Measurements from ENCODE around the gene TXNDC8. TPM values are rescaled to one million over a fixed set of nuclear protein-coding genes. Genes with fewer than 3 reads are reported as not detected.
"Not testable (repeated sequence)": the region's sequence is repeated elsewhere in the genome, so short reads cannot be mapped to it uniquely, and the experiment has no call there.

Gene TXNDC8
- total RNA-seq, 1 donor = not detected

- Histone ChIP-seq H3K4me3 (ENCODE audit: low read length) (no peak overlapping the region), H3K27me3 (ENCODE audit: insufficient read depth, low read length) (no peaks in the 10 kb centered on the region), H3K9me3 (ENCODE audit: low read depth, low read length) (no peaks in the 10 kb centered on the region), H3K4me1 (ENCODE audit: insufficient read depth, low read length) (peaks cover 5% of the 10 kb centered on the region)
Observed at GRCh38 chr9:110336363-110336762, 1.3 kb downstream of the TXNDC8 start.

- Histone ChIP-seq H3K27me3 (ENCODE audit: insufficient read depth, low read length) (no peaks in the 10 kb centered on the region), H3K4me1 (ENCODE audit: insufficient read depth, low read length) (peaks cover 17% of the 10 kb centered on the region), H3K4me3 (ENCODE audit: low read length) (no peak overlapping the region), H3K9me3 (ENCODE audit: low read depth, low read length) (no peaks in the 10 kb centered on the region)
Observed at GRCh38 chr9:110334871-110335270, 2.8 kb downstream of the TXNDC8 start.

GRCh38 chr9:110334183-110334582, 3.5 kb downstream of the TXNDC8 start:
- peaks cover 23% of the 10 kb centered on the region for H3K4me1 ChIP-seq (ENCODE audit: insufficient read depth, low read length)
- no peaks in the 10 kb centered on the region for H3K9me3 ChIP-seq (ENCODE audit: low read depth, low read length)
- no peak overlapping the region for H3K4me3 ChIP-seq (ENCODE audit: low read length)
- no peaks in the 10 kb centered on the region for H3K27me3 ChIP-seq (ENCODE audit: insufficient read depth, low read length)

- Histone ChIP-seq H3K4me3 (ENCODE audit: low read length) (no peak overlapping the region), H3K4me1 (ENCODE audit: insufficient read depth, low read length) (peaks cover 23% of the 10 kb centered on the region)
Observed at GRCh38 chr9:110332766-110333165, 4.9 kb downstream of the TXNDC8 start.

GRCh38 chr9:110330484-110331105, 7.1 kb downstream of the TXNDC8 start:
- Histone ChIP-seq H3K27me3 (ENCODE audit: insufficient read depth, low read length) (no peaks in the 10 kb centered on the region), H3K4me1 (ENCODE audit: insufficient read depth, low read length) (peaks cover 23% of the 10 kb centered on the region), H3K4me3 (ENCODE audit: low read length) (no peak overlapping the region), H3K9me3 (ENCODE audit: low read depth, low read length) (no peaks in the 10 kb centered on the region)

More at GRCh38 chr9:110332766-110333165, 4.9 kb downstream of the TXNDC8 start:
- no peaks in the 10 kb centered on the region for H3K27me3 ChIP-seq (ENCODE audit: insufficient read depth, low read length)
- H3K9me3 ChIP-seq (ENCODE audit: low read depth, low read length) = no peaks in the 10 kb centered on the region

- peaks cover 23% of the 10 kb centered on the region for H3K4me1 ChIP-seq (ENCODE audit: insufficient read depth, low read length)
- no peaks in the 10 kb centered on the region for H3K27me3 ChIP-seq (ENCODE audit: insufficient read depth, low read length)
- H3K4me3 ChIP-seq (ENCODE audit: low read length) = no peak overlapping the region
- H3K9me3 ChIP-seq (ENCODE audit: low read depth, low read length) = no peaks in the 10 kb centered on the region
Observed at GRCh38 chr9:110329639-110330230, 7.9 kb downstream of the TXNDC8 start.

- Histone ChIP-seq H3K9me3 (ENCODE audit: low read depth, low read length) (no peaks in the 10 kb centered on the region), H3K27me3 (ENCODE audit: insufficient read depth, low read length) (no peaks in the 10 kb centered on the region), H3K4me1 (ENCODE audit: insufficient read depth, low read length) (peaks cover 18% of the 10 kb centered on the region), H3K4me3 (ENCODE audit: low read length) (no peak overlapping the region)
Observed at GRCh38 chr9:110328763-110329162, 8.9 kb downstream of the TXNDC8 start.

- H3K9me3 ChIP-seq (ENCODE audit: low read depth, low read length) = no peaks in the 10 kb centered on the region
- H3K4me3 ChIP-seq (ENCODE audit: low read length) = no peak overlapping the region
Observed at GRCh38 chr9:110327716-110328115, 9.9 kb downstream of the TXNDC8 start.

GRCh38 chr9:110323818-110324217, 13.8 kb downstream of the TXNDC8 start:
- Histone ChIP-seq H3K27me3 (ENCODE audit: insufficient read depth, low read length) (no peaks in the 10 kb centered on the region), H3K4me3 (ENCODE audit: low read length) (no peak overlapping the region), H3K4me1 (ENCODE audit: insufficient read depth, low read length) (no peaks in the 10 kb centered on the region), H3K9me3 (ENCODE audit: low read depth, low read length) (no peaks in the 10 kb centered on the region)

More at GRCh38 chr9:110327716-110328115, 9.9 kb downstream of the TXNDC8 start:
- Histone ChIP-seq H3K4me1 (ENCODE audit: insufficient read depth, low read length) (peaks cover 18% of the 10 kb centered on the region), H3K27me3 (ENCODE audit: insufficient read depth, low read length) (no peaks in the 10 kb centered on the region)

- peaks cover 23% of the 10 kb centered on the region for H3K4me1 ChIP-seq (ENCODE audit: insufficient read depth, low read length)
- no peaks in the 10 kb centered on the region for H3K9me3 ChIP-seq (ENCODE audit: low read depth, low read length)
- no peaks in the 10 kb centered on the region for H3K27me3 ChIP-seq (ENCODE audit: insufficient read depth, low read length)
- H3K4me3 ChIP-seq (ENCODE audit: low read length) = no peak overlapping the region
Observed at GRCh38 chr9:110320651-110321445, 16.8 kb downstream of the TXNDC8 start.

- no peak overlapping the region for H3K4me3 ChIP-seq (ENCODE audit: low read length)
- H3K4me1 ChIP-seq (ENCODE audit: insufficient read depth, low read length) = peaks cover 23% of the 10 kb centered on the region
- no peaks in the 10 kb centered on the region for H3K9me3 ChIP-seq (ENCODE audit: low read depth, low read length)
- no peaks in the 10 kb centered on the region for H3K27me3 ChIP-seq (ENCODE audit: insufficient read depth, low read length)
Observed at GRCh38 chr9:110319781-110320492, 17.7 kb downstream of the TXNDC8 start.

- Histone ChIP-seq H3K4me1 (ENCODE audit: insufficient read depth, low read length) (peaks cover 23% of the 10 kb centered on the region), H3K9me3 (ENCODE audit: low read depth, low read length) (no peaks in the 10 kb centered on the region), H3K27me3 (ENCODE audit: insufficient read depth, low read length) (no peaks in the 10 kb centered on the region), H3K4me3 (ENCODE audit: low read length) (no peak overlapping the region)
Observed at GRCh38 chr9:110317911-110318310, 19.8 kb downstream of the TXNDC8 start.

- Histone ChIP-seq H3K4me3 (ENCODE audit: low read length) (no peak overlapping the region), H3K27me3 (ENCODE audit: insufficient read depth, low read length) (no peaks in the 10 kb centered on the region), H3K9me3 (ENCODE audit: low read depth, low read length) (no peaks in the 10 kb centered on the region), H3K4me1 (ENCODE audit: insufficient read depth, low read length) (peaks cover 23% of the 10 kb centered on the region)
Observed at GRCh38 chr9:110316261-110317075, 21.2 kb downstream of the TXNDC8 start.

GRCh38 chr9:110311978-110312377, 25.7 kb downstream of the TXNDC8 start:
- H3K27me3 ChIP-seq (ENCODE audit: insufficient read depth, low read length); H3K4me3 ChIP-seq (ENCODE audit: low read length); H3K9me3 ChIP-seq (ENCODE audit: low read depth, low read length): not testable (repeated sequence)
- H3K4me1 ChIP-seq (ENCODE audit: insufficient read depth, low read length) = peaks cover 30% of the 10 kb centered on the region
